Measurements from ENCODE around the gene MEIOB.

GRCh38 chr16:1785846-1786170, 86.2 kb downstream of the MEIOB start:
- no peak for TF ChIP-seq CTCF (conservative IDR thresholded peaks at IDR 0.05; ENCODE audit: low read depth, low read length)
- no peak for TF ChIP-seq EZH2 (IDR thresholded peaks at IDR 0.05; ENCODE audit: borderline replicate concordance, low read depth, low read length, poor library complexity, severe bottlenecking)
